GM10847 (cell line): ENCODE measurements around the gene ARFGAP1.

Experiments
- POLR2A ChIP-seq: IDR thresholded peaks from 2 replicates; pipeline ENCODE4 v1.6.1; 2011; ENCODE audit not compliant: insufficient read length; ENCODE audit errors: extremely low read depth

ARFGAP1 gene

DNA sequence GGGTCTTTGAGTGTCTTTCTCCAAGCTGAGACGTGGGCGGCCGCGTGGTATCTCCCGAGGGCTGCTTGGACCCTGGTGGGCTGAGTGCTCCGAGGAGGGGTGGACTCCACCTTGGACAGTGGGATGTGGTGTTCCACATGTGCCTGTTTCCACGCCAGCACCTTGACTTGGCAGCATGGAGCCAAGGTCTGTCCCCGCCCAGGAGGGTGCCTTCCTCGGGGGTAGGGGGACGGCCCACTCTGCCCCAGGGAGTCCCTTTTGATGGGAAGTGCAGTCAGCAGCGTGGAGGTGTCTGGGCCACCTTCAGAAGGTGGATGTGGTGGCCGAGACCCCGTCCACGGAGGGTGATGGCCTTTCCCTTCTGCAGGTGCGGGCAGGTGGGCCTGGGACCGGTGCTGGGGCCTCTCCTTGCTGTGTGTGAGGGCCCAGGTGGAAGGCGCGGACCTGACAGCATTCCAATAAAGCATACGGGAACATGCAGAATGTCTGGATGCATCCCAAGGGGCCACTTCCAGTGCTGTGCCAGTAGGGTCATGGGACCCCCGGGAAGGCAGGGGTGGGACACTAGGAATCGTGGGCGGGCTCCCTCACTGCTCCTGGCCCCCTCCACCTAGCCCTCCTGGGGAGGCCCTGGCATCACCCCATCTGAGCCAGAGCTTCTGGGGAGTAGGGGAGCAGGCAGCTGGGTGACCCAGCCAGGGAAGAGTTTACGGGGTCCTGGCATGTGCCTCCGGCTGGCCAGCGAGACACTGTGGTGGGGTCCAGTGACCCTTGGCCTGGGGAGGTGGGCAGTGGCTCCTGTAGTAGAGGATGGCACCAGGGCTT, 16.9 kb downstream of the ARFGAP1 start:
- TF ChIP-seq POLR2A = no peak

GRCh38 chr20:63290136-63290676, 17.6 kb downstream of the ARFGAP1 start:
- TF ChIP-seq POLR2A = no peak

- no peak for TF ChIP-seq POLR2A
Observed at GRCh38 chr20:63290677-63291472, 18.3 kb downstream of the ARFGAP1 start.

DNA sequence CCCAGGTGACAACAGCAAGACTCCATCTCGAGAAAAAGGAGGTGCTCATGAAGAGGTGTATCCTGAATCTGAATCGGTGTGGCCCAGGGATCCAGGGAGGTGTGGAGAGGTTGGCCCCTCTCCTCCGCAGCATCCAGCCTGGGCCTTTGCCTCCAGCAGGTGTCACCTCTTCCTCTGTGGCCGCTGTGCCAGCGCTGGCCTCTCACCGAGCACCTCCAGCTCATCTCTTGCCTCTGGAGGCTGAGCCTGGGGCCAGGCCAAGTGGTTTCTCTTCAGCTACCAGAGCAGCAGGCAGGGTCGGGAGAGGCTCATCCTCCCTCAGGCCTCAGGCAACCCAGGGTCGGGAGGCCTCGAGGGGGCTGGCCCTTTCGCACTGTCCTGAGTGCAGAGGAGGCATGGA, 19.2 kb downstream of the ARFGAP1 start:
- no peak for TF ChIP-seq POLR2A

- no peak for TF ChIP-seq POLR2A
Observed at GRCh38 chr20:63292292-63292701, 19.7 kb downstream of the ARFGAP1 start.

GRCh38 chr20:63292904-63293303, 20.3 kb downstream of the ARFGAP1 start, which contains the start of gene COL20A1:
COL20A1 (plus strand) TSS chr20:63293186; CDS start chr20:63295108, 1,922 bp downstream.
- TF ChIP-seq POLR2A = no peak

DNA sequence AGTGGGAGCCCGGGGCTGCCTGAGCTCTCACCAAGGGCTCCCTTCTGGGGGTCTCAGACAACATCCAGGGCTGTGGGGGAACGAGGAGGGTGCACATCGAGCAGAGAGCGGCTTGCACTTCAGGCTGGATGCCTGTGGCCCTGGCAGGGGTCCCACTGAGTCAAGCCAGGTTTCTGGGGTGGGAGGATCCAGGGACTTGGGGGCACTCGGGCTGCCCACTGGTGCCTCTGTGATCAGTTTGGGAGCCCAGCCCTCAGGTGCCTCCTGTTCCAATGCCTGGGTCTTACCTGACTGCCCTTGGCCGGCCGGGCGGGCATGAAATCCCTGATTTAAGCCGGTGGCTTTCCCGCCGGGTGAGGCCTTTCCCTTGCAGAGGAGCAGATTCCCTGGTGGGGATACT, 20.8 kb downstream of the ARFGAP1 start:
- no peak for TF ChIP-seq POLR2A

GRCh38 chr20:63293871-63294535, 21.4 kb downstream of the ARFGAP1 start:
- no peak for TF ChIP-seq POLR2A

DNA sequence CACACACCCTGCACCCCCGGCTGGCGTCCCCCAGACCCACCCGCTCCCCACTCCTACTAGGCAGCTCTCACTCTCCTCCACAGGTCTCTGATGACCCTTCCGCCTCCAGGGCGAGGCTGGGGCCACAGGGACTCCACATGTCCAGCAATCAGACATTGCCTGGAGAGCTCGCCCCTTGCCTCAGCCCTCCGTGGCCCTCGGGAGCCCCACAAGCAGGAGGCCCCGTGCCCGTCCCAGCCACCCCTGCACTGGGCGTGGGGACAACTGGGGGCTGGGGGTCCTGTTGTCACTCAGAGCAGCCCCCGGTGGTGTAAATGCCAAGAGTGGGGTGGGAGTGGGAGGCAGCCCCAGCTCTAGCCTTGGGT, 21.9 kb downstream of the ARFGAP1 start:
- TF ChIP-seq POLR2A = no peak

DNA sequence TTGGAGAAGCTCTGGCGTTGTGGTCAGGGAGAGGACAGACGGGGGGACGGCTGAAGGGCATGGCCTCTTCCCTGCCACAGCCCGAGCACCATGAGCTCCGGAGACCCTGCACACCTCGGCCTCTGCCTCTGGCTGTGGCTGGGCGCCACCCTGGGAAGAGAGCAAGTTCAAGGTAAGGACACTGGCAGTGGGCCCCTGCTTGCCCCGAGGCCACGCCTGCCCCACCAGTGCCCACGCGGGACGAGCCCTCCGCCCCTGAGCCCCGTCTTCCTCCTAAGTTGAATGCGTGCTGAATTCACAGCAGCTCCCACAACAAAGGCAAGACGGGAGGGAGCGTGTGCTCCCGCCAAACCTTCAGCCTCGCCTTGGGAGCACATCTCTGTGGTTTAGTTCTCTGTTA, 22.4 kb downstream of the ARFGAP1 start:
- no peak for TF ChIP-seq POLR2A

DNA sequence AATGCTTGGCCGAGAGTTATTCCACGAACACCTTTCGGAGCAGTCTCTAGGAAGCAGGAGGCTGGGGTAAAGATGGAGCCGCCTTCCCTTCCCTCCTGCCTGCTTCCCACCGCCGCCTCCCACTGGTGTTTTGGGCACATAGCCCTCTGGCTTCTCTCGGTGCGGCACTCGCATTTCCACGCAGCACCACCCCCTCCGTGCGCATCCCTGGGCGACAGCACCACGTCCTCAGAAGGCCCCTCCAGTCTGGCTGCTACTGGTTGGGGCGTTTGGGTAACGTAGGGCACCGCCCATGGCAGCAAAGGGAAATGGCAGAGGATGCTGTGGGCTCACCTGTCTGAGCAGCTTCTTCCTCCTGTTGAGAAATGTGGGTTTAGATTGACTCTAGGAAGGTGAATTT, 22.8 kb downstream of the ARFGAP1 start:
- TF ChIP-seq POLR2A = no peak

GRCh38 chr20:63295846-63296245, 23.2 kb downstream of the ARFGAP1 start:
- TF ChIP-seq POLR2A = no peak

- no peak for TF ChIP-seq POLR2A
Observed at GRCh38 chr20:63296531-63297299, 24.1 kb downstream of the ARFGAP1 start.

DNA sequence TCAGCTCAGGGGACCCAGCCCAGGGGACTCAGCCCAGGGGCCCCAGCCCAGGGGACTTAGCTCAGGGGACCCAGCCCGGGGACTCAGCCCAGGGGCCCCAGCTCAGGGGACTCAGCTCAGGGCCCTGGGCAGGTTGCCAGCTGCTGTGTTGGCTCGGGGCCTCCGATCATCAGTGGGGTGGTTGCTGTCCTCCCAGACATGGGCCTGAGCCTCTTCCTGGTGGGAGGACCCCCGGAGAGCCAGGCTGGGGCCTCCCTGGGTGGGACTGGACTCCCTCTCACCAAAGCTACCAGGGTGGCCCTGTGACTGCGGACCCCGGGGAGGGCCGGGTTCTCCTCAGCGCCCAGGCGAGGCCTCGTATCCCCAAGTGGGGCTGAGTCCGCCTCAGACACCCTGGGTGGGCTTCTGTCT, 24.8 kb downstream of the ARFGAP1 start:
- TF ChIP-seq POLR2A = no peak
